Cortex of kidney (tissue), 1 donor: Measurements from ENCODE around the gene ZNF724.
"Not testable (repeated sequence)": the region's sequence is repeated elsewhere in the genome, so short reads cannot be mapped to it uniquely, and the experiment has no call there.

ENCODE experiments used
- DNase-seq: peaks from one replicate; lab custom pipeline; 2025; lab: John Stamatoyannopoulos, UW

ZNF724 gene

GRCh38 chr19:23249911-23250649 lies at the start of gene ZNF724:
Gene ZNF724 (minus strand): TSS chr19:23250394. CDS start chr19:23250242, 152 bp downstream.
- peak; percentile 66 for DNase-seq

- no peak for DNase-seq
Measured at GRCh38 chr19:23294141-23294540, 43.9 kb upstream of the ZNF724 start.

GRCh38 chr19:23289966-23290365 lies 39.8 kb upstream of the ZNF724 start:
- DNase-seq, result not testable (repeated sequence)

GRCh38 chr19:23287620-23288019 lies 37.4 kb upstream of the ZNF724 start:
- no peak for DNase-seq

- DNase-seq, result no peak
Measured at GRCh38 chr19:23286477-23286876, 36.3 kb upstream of the ZNF724 start.

- no peak for DNase-seq
Measured at GRCh38 chr19:23285948-23286347, 35.8 kb upstream of the ZNF724 start.

GRCh38 chr19:23285326-23285725 lies 35.1 kb upstream of the ZNF724 start:
- DNase-seq, result not testable (repeated sequence)

GRCh38 chr19:23283925-23284324 lies 33.7 kb upstream of the ZNF724 start:
- no peak for DNase-seq

- DNase-seq, result no peak
Measured at GRCh38 chr19:23281663-23282276, 31.6 kb upstream of the ZNF724 start.

- not testable (repeated sequence) for DNase-seq
Measured at GRCh38 chr19:23278118-23278517, 27.9 kb upstream of the ZNF724 start.

- DNase-seq, result peak; percentile 22
Measured at GRCh38 chr19:23273590-23274412, 23.6 kb upstream of the ZNF724 start.

- no peak for DNase-seq
Measured at GRCh38 chr19:23273022-23273589, 22.9 kb upstream of the ZNF724 start.

- DNase-seq, result no peak
Measured at GRCh38 chr19:23263870-23264590, 13.8 kb upstream of the ZNF724 start.

GRCh38 chr19:23263396-23263795 lies 13.2 kb upstream of the ZNF724 start:
- DNase-seq, result no peak

- DNase-seq, result no peak
Measured at GRCh38 chr19:23262920-23263319, 12.7 kb upstream of the ZNF724 start.

GRCh38 chr19:23261496-23262020 lies 11.4 kb upstream of the ZNF724 start:
- DNase-seq, result no peak

- no peak for DNase-seq
Measured at GRCh38 chr19:23260956-23261355, 10.8 kb upstream of the ZNF724 start.

- DNase-seq, result no peak
Measured at GRCh38 chr19:23259961-23260360, 9.8 kb upstream of the ZNF724 start.

- DNase-seq, result no peak
Measured at GRCh38 chr19:23255700-23256099, 5.5 kb upstream of the ZNF724 start.

- no peak for DNase-seq
Measured at GRCh38 chr19:23254141-23254910, 4.1 kb upstream of the ZNF724 start.

- not testable (repeated sequence) for DNase-seq
Measured at GRCh38 chr19:23253256-23253655, 3.1 kb upstream of the ZNF724 start.
